Astrocyte of the spinal cord (primary cell): ENCODE data around the gene UNC5B.

ENCODE experiments used
- DNase-seq: peaks from one replicate; pipeline ENCODE4 v3.0.0; 2011; ENCODE audit warnings: low read depth, low spot score
- H3K4me3 ChIP-seq: 2 replicates; pipeline ENCODE4 v1.5.1; 2011; ENCODE audit warnings: low read depth, mild to moderate bottlenecking, low read length, moderate library complexity
- CTCF ChIP-seq: IDR thresholded peaks from 2 replicates; pipeline ENCODE4 v1.5.1; 2012; ENCODE audit warnings: low read depth, mild to moderate bottlenecking, low read length, inconsistent platforms
- in situ Hi-C: cut with HindIII; loops from 2 replicates; pipeline ENCODE4 v1.10.0; 2017; ENCODE audit warnings: low sequenced_read_pairs

UNC5B gene

GRCh38 chr10:71205468-71205867 lies 6.9 kb upstream of the UNC5B start:
- TF ChIP-seq CTCF: no peak
- in situ Hi-C loops: no loop called here
- no peak overlapping the region for H3K4me3 ChIP-seq
- peak; percentile 15 for DNase-seq

GRCh38 chr10:71206911-71207310 lies 5.5 kb upstream of the UNC5B start:
- in situ Hi-C loops: no loop called here
- no peak for DNase-seq
- H3K4me3 ChIP-seq: no peak overlapping the region
- no peak for TF ChIP-seq CTCF

- DNase-seq: no peak
- in situ Hi-C loops: no loop called here
- no peak for TF ChIP-seq CTCF
- H3K4me3 ChIP-seq: no peak overlapping the region
These were observed 4.8 kb upstream of the UNC5B start for GRCh38 chr10:71207578-71207977.

GRCh38 chr10:71209352-71209715 lies 3.0 kb upstream of the UNC5B start:
- no peak for TF ChIP-seq CTCF
- no peak for DNase-seq
- no peak overlapping the region for H3K4me3 ChIP-seq
- in situ Hi-C loops: no loop called here

- TF ChIP-seq CTCF: no peak
- in situ Hi-C loops: no loop called here
- H3K4me3 ChIP-seq: no peak overlapping the region
- DNase-seq: no peak
These were observed 2.4 kb upstream of the UNC5B start for GRCh38 chr10:71209731-71210541.

- in situ Hi-C loops: no loop called here
- TF ChIP-seq CTCF: no peak
- H3K4me3 ChIP-seq: no peak overlapping the region
- no peak for DNase-seq
These were observed 1.9 kb upstream of the UNC5B start for GRCh38 chr10:71210542-71210871.

GRCh38 chr10:71211053-71211452 lies 1.3 kb upstream of the UNC5B start:
- TF ChIP-seq CTCF: no peak
- DNase-seq: no peak
- no peak overlapping the region for H3K4me3 ChIP-seq
- in situ Hi-C loops: no loop called here
